K562 (cell line): ENCODE data around the gene MGST3. TPM values are rescaled to one million over a fixed set of nuclear protein-coding genes. Genes with fewer than 3 reads are reported as not detected.

ENCODE experiments used
- CBX2 ChIP-seq: fragments of 200-600 bp; sonication (generic); IDR thresholded peaks from one replicate; pipeline ENCODE4 v1.6.1; 2012; ENCODE audit warnings: mild to moderate bottlenecking, low read length, inconsistent platforms; ENCODE audit not compliant: insufficient read depth, poor library complexity, severe bottlenecking
- CHD4 ChIP-seq: fragments of 200-600 bp; sonication (generic); IDR thresholded peaks from 3 replicates; pipeline ENCODE4 v1.6.1; 2012; ENCODE audit warnings: low read depth, mild to moderate bottlenecking, mixed read lengths, low read length, inconsistent platforms; ENCODE audit not compliant: insufficient read depth, insufficient replicate concordance, poor library complexity, severe bottlenecking
- FOS ChIP-seq: IDR thresholded peaks from 3 replicates; pipeline ENCODE4 v1.6.1; 2011; ENCODE audit not compliant: insufficient read length; ENCODE audit errors: extremely low read depth
- FOSL1 ChIP-seq: fragments of 200-800 bp; sonication (Bioruptor generic); conservative IDR thresholded peaks from 2 replicates; pipeline ENCODE4 v1.6.1; 2016; ENCODE audit warnings: missing genetic modification characterization, missing compliant biosample characterization
- MYC ChIP-seq, 2 experiments: fragments of 250-450 bp in 1 of 2; sonication (Bioruptor Pico) in 1 of 2; IDR thresholded peaks; 2 replicates each; pipeline versions ENCODE4 v1.5.1 to v1.6.1; 2012 to 2021; ENCODE audit warnings: low read depth in 2 of 2, borderline replicate concordance in 1 of 2, improper control_type of control experiment in 1 of 2, low read length in 1 of 2, mild to moderate bottlenecking in 1 of 2, moderate library complexity in 1 of 2
- NR2F6 ChIP-seq: fragments of 450-650 bp; formaldehyde crosslinking; IDR thresholded peaks from 2 replicates; pipeline ENCODE4 v1.4.0; 2020; ENCODE audit warnings: mild to moderate bottlenecking
- PCBP1 ChIP-seq: fragments of 200-400 bp; formaldehyde crosslinking; IDR thresholded peaks from 2 replicates; pipeline ENCODE4 v1.6.1; 2018; ENCODE audit warnings: mild to moderate bottlenecking, low read depth, low read length; ENCODE audit not compliant: poor library complexity, severe bottlenecking
- PHF21A ChIP-seq: fragments of 450-650 bp; IDR thresholded peaks from 2 replicates; pipeline ENCODE4 v1.6.1; 2017; ENCODE audit warnings: low read depth, borderline replicate concordance
- POU5F1 ChIP-seq: fragments of 150-350 bp; IDR thresholded peaks from 2 replicates; pipeline ENCODE4 v1.6.1; 2014; ENCODE audit warnings: borderline replicate concordance, low read length, low read depth, mild to moderate bottlenecking; ENCODE audit not compliant: partially characterized antibody
- PTRF ChIP-seq: fragments of 450-650 bp; IDR thresholded peaks from 2 replicates; pipeline ENCODE4 v1.6.1; 2016; ENCODE audit warnings: mild to moderate bottlenecking, missing genetic modification characterization, missing compliant biosample characterization
- RUNX1 ChIP-seq: sonication (generic); IDR thresholded peaks from 2 replicates; pipeline ENCODE4 v1.6.1; 2016; ENCODE audit warnings: antibody characterized with exemption, low read depth
- SREBF2 ChIP-seq: sonication (generic); formaldehyde crosslinking; IDR thresholded peaks from 2 replicates; pipeline ENCODE4 v1.4.0; 2020; ENCODE audit warnings: mild to moderate bottlenecking, missing genetic modification reagents
- TSC22D4 ChIP-seq: fragments of 450-650 bp; IDR thresholded peaks from 2 replicates; pipeline ENCODE4 v1.6.1; 2016; ENCODE audit warnings: missing genetic modification characterization, missing biosample characterization, control low read depth
- ZNF316 ChIP-seq: fragments of 450-650 bp; IDR thresholded peaks from 2 replicates; pipeline ENCODE4 v1.6.1; 2016
- ZNF551 ChIP-seq: fragments of 250-450 bp; sonication (Bioruptor Pico); IDR thresholded peaks from 2 replicates; pipeline ENCODE4 v1.5.0; 2021; ENCODE audit warnings: mild to moderate bottlenecking, moderate library complexity
- polyA plus RNA-seq, 8 experiments: library from polyadenylated mRNA; depleted of rRNA in 4 of 8; stranded (reverse) in 5 of 8; unstranded in 3 of 8; fragments of >200 nt; fragmentation: Nextera tagmentation in 2 of 8; fragmentation: Illumina TruSeq in 1 of 8; extraction: Ambion mirVana in 2 of 8; extraction: Trizol in 1 of 8; gene quantifications; 2 replicates each; pipeline versions ENCODE4 v1.2.1 to v1.2.3, GENCODE V29; 2011 to 2014; ENCODE audit warnings: inconsistent platforms in 1 of 8, missing spikeins in 1 of 8
- total RNA-seq, 7 experiments: library from RNA; depleted of rRNA in 6 of 7; stranded (reverse); fragments of >200 nt in 6 of 7; fragmentation: Illumina TruSeq in 2 of 7; extraction: Trizol in 2 of 7; gene quantifications; 2 replicates each; pipeline versions ENCODE4 v1.2.1 to v1.2.3, GENCODE V29; 2011 to 2021; ENCODE audit warnings: low replicate concordance in 1 of 7
- TF ChIP-seq, protein P1 (sequence below), 2 experiments: fragments of 450-650 bp; formaldehyde crosslinking in 1 of 2; IDR thresholded peaks; 2 replicates each; pipeline versions ENCODE4 v1.4.0 to v1.6.1; 2014 to 2020; ENCODE audit warnings: mild to moderate bottlenecking in 2 of 2, borderline replicate concordance in 1 of 2, low read depth in 1 of 2
- TF ChIP-seq, protein P2 (sequence below): fragments of 450-650 bp; IDR thresholded peaks from 2 replicates; pipeline ENCODE4 v1.7.0; 2016; ENCODE audit warnings: borderline replicate concordance

The MGST3 gene
- total and polyA plus RNA-seq, 9 of the 15 experiments (the other 6 are each of a cell fraction or from before 2014, with no cell fraction given), result 70.7 to 287 (median 105) TPM

DNA sequence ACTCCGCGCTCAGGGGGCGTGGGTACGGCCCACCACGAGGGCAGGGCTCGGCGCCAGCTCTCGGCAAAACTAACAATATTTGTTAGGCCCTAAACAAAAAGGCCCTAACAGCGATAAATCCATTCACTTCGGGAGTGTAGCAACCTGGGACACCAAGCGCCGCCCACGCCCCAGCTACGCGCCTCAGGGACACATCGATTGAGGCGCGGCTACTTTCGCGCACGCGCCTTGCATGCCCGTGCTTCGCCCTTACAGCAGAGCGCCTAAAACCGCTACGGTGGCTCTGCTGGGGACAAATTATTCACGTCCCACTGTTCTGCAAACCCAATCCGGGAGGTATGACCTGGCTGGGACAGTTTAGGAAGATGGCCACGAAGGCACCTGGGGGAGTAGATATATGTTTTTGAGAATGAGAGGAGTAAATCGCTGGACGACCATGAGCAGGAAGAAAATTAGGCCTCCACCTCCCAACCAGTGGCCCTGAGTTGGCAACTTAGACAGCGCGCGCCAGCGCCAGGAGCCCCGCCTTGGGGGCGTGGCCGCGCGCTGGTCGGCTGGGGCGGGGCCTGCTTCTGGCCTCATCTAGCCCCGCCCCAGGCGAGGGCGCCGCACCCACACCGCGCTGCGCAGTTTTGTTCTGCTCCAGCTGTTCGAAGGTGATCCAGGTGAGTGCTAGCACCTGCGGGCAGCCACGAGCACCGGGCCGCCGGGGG, at the start of gene MGST3 (continued):
- TF ChIP-seq, protein P1, sequence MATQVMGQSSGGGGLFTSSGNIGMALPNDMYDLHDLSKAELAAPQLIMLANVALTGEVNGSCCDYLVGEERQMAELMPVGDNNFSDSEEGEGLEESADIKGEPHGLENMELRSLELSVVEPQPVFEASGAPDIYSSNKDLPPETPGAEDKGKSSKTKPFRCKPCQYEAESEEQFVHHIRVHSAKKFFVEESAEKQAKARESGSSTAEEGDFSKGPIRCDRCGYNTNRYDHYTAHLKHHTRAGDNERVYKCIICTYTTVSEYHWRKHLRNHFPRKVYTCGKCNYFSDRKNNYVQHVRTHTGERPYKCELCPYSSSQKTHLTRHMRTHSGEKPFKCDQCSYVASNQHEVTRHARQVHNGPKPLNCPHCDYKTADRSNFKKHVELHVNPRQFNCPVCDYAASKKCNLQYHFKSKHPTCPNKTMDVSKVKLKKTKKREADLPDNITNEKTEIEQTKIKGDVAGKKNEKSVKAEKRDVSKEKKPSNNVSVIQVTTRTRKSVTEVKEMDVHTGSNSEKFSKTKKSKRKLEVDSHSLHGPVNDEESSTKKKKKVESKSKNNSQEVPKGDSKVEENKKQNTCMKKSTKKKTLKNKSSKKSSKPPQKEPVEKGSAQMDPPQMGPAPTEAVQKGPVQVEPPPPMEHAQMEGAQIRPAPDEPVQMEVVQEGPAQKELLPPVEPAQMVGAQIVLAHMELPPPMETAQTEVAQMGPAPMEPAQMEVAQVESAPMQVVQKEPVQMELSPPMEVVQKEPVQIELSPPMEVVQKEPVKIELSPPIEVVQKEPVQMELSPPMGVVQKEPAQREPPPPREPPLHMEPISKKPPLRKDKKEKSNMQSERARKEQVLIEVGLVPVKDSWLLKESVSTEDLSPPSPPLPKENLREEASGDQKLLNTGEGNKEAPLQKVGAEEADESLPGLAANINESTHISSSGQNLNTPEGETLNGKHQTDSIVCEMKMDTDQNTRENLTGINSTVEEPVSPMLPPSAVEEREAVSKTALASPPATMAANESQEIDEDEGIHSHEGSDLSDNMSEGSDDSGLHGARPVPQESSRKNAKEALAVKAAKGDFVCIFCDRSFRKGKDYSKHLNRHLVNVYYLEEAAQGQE (IDR thresholded peaks at IDR 0.05; ENCODE audit: borderline replicate concordance), result no peak
- TF ChIP-seq, protein P1 (CRISPR knock-in tag; IDR thresholded peaks at IDR 0.05; ENCODE audit: low read depth), result no peak
- TF ChIP-seq MYC (IDR thresholded peaks at IDR 0.05; ENCODE audit: low read depth, low read length) (no peak; the same call in none of the 2 replicates), MYC (CRISPR knock-in tag; IDR thresholded peaks at IDR 0.05; ENCODE audit: borderline replicate concordance, low read depth) (peak; percentile 44; the same call in 1 of the 2 replicates), PHF21A (no peak), POU5F1 (peak; percentile 98), FOS (no peak), SREBF2 (CRISPR knock-in tag) (no peak), PCBP1 (no peak), RUNX1 (0 out of 2 replicates have a peak, but pooled peaks have one; percentile 36), ZNF551 (CRISPR knock-in tag) (no peak), FOSL1 (tag) (no peak), ZNF316 (peak; percentile 79), NR2F6 (CRISPR knock-in tag) (no peak), PTRF (tag) (no peak), TSC22D4 (tag) (no peak), CBX2 (no peak), CHD4 (no peak)
- TF ChIP-seq, protein P2, sequence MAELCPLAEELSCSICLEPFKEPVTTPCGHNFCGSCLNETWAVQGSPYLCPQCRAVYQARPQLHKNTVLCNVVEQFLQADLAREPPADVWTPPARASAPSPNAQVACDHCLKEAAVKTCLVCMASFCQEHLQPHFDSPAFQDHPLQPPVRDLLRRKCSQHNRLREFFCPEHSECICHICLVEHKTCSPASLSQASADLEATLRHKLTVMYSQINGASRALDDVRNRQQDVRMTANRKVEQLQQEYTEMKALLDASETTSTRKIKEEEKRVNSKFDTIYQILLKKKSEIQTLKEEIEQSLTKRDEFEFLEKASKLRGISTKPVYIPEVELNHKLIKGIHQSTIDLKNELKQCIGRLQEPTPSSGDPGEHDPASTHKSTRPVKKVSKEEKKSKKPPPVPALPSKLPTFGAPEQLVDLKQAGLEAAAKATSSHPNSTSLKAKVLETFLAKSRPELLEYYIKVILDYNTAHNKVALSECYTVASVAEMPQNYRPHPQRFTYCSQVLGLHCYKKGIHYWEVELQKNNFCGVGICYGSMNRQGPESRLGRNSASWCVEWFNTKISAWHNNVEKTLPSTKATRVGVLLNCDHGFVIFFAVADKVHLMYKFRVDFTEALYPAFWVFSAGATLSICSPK, result no peak
